ENCODE results near the gene CAMK4. TPM values are rescaled to one million over a fixed set of nuclear protein-coding genes. Genes with fewer than 3 reads are reported as not detected.

The CAMK4 gene
- total and polyA plus RNA-seq, 2 donors (not counting 3 experiments of a cell fraction or from before 2014, with no cell fraction given): 2.2 to 5.4 TPM

GRCh38 chr5:111299831-111300432 is 75.7 kb downstream of the CAMK4 start:
- Histone ChIP-seq H3K27me3 (ENCODE audit: control insufficient read depth in 2 of 2, insufficient read depth in 2 of 2, low read length in 2 of 2) (no peaks in the 10 kb centered on the region), H3K4me3 (replicated peaks in 1 of 3; ENCODE audit: insufficient read depth in 1 of 3, low read depth in 1 of 3, low read length in 3 of 3) (no peak overlapping the region), H3K27ac (ENCODE audit: insufficient read depth, low read depth, low read length) (no peak overlapping the region), H3K4me1 (ENCODE audit: control insufficient read depth, extremely low read depth, insufficient read depth, low read length) (no peaks in the 10 kb centered on the region), H3K79me2 (ENCODE audit: control insufficient read depth, insufficient read depth, low read length) (no peaks in the 10 kb centered on the region), H3K4me2 (ENCODE audit: insufficient read depth, low read length) (no peak overlapping the region), H2AFZ (ENCODE audit: low read depth, low read length) (no peak overlapping the region), H4K20me1 (replicated peaks; ENCODE audit: control insufficient read depth, extremely low read depth, insufficient read depth, low read length) (no peaks in the 10 kb centered on the region), H3K36me3 (ENCODE audit: control insufficient read depth in 2 of 2, extremely low read depth in 1 of 2, insufficient read depth in 2 of 2, low read length in 2 of 2) (no peaks in the 10 kb centered on the region), H3K9me1 (replicated peaks; ENCODE audit: control insufficient read depth, extremely low read depth, insufficient read depth, low read length) (no peaks in the 10 kb centered on the region), H3K9me3 (replicated peaks; ENCODE audit: control insufficient read depth, insufficient read depth, low read length) (no peaks in the 10 kb centered on the region), H3K9ac (replicated peaks; ENCODE audit: extremely low read depth, insufficient read depth, low read length) (no peak overlapping the region)
- CTCF ChIA-PET: no interaction called here
- dilution Hi-C loops (cut with MboI; ENCODE audit: extremely low pct_ligation_motif_present, low sequenced_read_pairs) (no loop called here), intact Hi-C loops (cut with micrococcal nuclease) (no loop called here)
- no TSS peak for BruUV-seq (replicated peaks)
- DNase-seq (ENCODE audit: low read depth, low spot score) (no peak), FAIRE-seq (no peak)
- TF ChIP-seq CTCF (IDR thresholded peaks at IDR 0.05; ENCODE audit: extremely low read depth in 1 of 2, insufficient read depth in 1 of 2, low read depth in 1 of 2, low read length in 2 of 2) (no peak), GATA2 (IDR thresholded peaks at IDR 0.05; ENCODE audit: insufficient read depth, insufficient read length, low read depth, low read length) (no peak), MYC (IDR thresholded peaks at IDR 0.05; ENCODE audit: low read depth, low read length) (no peak), JUN (IDR thresholded peaks at IDR 0.05; ENCODE audit: borderline replicate concordance, insufficient read depth, insufficient read length, low read depth) (no peak), POLR2AphosphoS5 (IDR thresholded peaks at IDR 0.05; ENCODE audit: insufficient read depth, low read depth, low read length) (no peak), EZH2 (IDR thresholded peaks at IDR 0.05; ENCODE audit: borderline replicate concordance, low read depth, low read length, severe bottlenecking) (no peak), POLR2A (IDR thresholded peaks at IDR 0.05; ENCODE audit: low read depth, low read length) (no peak), FOS (IDR thresholded peaks at IDR 0.05; ENCODE audit: borderline replicate concordance, insufficient read depth, low read length) (no peak)
- TF ChIP-seq, protein P1, sequence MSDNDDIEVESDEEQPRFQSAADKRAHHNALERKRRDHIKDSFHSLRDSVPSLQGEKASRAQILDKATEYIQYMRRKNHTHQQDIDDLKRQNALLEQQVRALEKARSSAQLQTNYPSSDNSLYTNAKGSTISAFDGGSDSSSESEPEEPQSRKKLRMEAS (IDR thresholded peaks at IDR 0.05; ENCODE audit: insufficient read depth, insufficient read length): no peak
- POLR2A ChIA-PET: no interaction called here
